ENCODE measurements around the gene VSIG10. TPM values are rescaled to one million over a fixed set of nuclear protein-coding genes. Genes with fewer than 3 reads are reported as not detected.
A peak's percentile ranks its signal among the peaks of the same experiment; 100 is the strongest.

The VSIG10 gene
- total RNA-seq, 2 experiments from 2014 or later, result 7.5 to 8.2 TPM

GRCh38 chr12:118036672-118037411, 67.0 kb downstream of the VSIG10 start:
- CTCF ChIA-PET, result no interaction called here
- peaks cover 8% of the 10 kb centered on the region for H3K4me1 Mint-ChIP-seq (ENCODE audit: low read depth)
- peaks cover 71% of the 10 kb centered on the region for H3K36me3 Mint-ChIP-seq (ENCODE audit: low read depth)

GRCh38 chr12:118035190-118036041, 68.4 kb downstream of the VSIG10 start:
- DNase-seq (no peak), ATAC-seq (no peak)
- Mint-ChIP-seq H3K4me3 (no peak overlapping the region), H3K36me3 (ENCODE audit: low read depth) (peaks cover 71% of the 10 kb centered on the region), H3K27ac (no peak overlapping the region), H3K9me3 (ENCODE audit: insufficient read depth) (no peaks in the 10 kb centered on the region), H3K4me1 (ENCODE audit: low read depth) (peaks cover 8% of the 10 kb centered on the region), H3K27me3 (ENCODE audit: low read depth) (no peaks in the 10 kb centered on the region)
- CTCF ChIA-PET, result interaction anchor here (0.6 to 1.8 kb wide), 4 partner anchors 12 to 161 kb away, joined by 3 to 7 read pairs (median 4); no protein-coding TSS in a partner anchor
- POLR2A ChIA-PET, result interaction anchor here (1.1 kb wide), 1 partner anchor 19 kb away, joined by 3 read pairs; no protein-coding TSS in a partner anchor

More at GRCh38 chr12:118036672-118037411, 67.0 kb downstream of the VSIG10 start:
- ATAC-seq (no peak), DNase-seq (no peak)
- H3K4me3 Mint-ChIP-seq, result no peak overlapping the region
- POLR2A ChIA-PET, result no interaction called here
- no peaks in the 10 kb centered on the region for H3K27me3 Mint-ChIP-seq (ENCODE audit: low read depth)
- no peak overlapping the region for H3K27ac Mint-ChIP-seq
- H3K9me3 Mint-ChIP-seq (ENCODE audit: insufficient read depth), result no peaks in the 10 kb centered on the region

GRCh38 chr12:118034429-118035189, 69.2 kb downstream of the VSIG10 start:
- Mint-ChIP-seq H3K36me3 (ENCODE audit: low read depth) (peaks cover 76% of the 10 kb centered on the region), H3K27ac (peak overlapping the region; percentile 37), H3K27me3 (ENCODE audit: low read depth) (no peaks in the 10 kb centered on the region), H3K4me1 (ENCODE audit: low read depth) (peaks cover 8% of the 10 kb centered on the region), H3K4me3 (no peak overlapping the region), H3K9me3 (ENCODE audit: insufficient read depth) (no peaks in the 10 kb centered on the region)
- DNase-seq, result no peak
- no peak for ATAC-seq
- CTCF ChIA-PET, result interaction anchor here (0.6 to 1.8 kb wide), 4 partner anchors 12 to 160 kb away, joined by 3 to 7 read pairs (median 4); no protein-coding TSS in a partner anchor
- POLR2A ChIA-PET, result interaction anchor here (1.1 kb wide), 1 partner anchor 18 kb away, joined by 3 read pairs; no protein-coding TSS in a partner anchor

GRCh38 chr12:118033902-118034301, 69.9 kb downstream of the VSIG10 start:
- Mint-ChIP-seq H3K27ac (peak overlapping the region; percentile 37), H3K4me3 (no peak overlapping the region), H3K4me1 (ENCODE audit: low read depth) (peaks cover 8% of the 10 kb centered on the region), H3K27me3 (ENCODE audit: low read depth) (no peaks in the 10 kb centered on the region), H3K36me3 (ENCODE audit: low read depth) (peaks cover 76% of the 10 kb centered on the region), H3K9me3 (ENCODE audit: insufficient read depth) (no peaks in the 10 kb centered on the region)
- CTCF ChIA-PET, result interaction anchor here (1.8 to 2.5 kb wide), 3 partner anchors 13 to 159 kb away, joined by 4 to 7 read pairs (median 7); no protein-coding TSS in a partner anchor
- DNase-seq (no peak), ATAC-seq (no peak)
- POLR2A ChIA-PET, result interaction anchor here (0.6 kb wide), 1 partner anchor 809 kb away, joined by 3 read pairs; no protein-coding TSS in a partner anchor

GRCh38 chr12:118033323-118033722, 70.5 kb downstream of the VSIG10 start:
- no peaks in the 10 kb centered on the region for H3K27me3 Mint-ChIP-seq (ENCODE audit: low read depth)
- H3K9me3 Mint-ChIP-seq (ENCODE audit: insufficient read depth), result no peaks in the 10 kb centered on the region
- H3K27ac Mint-ChIP-seq, result no peak overlapping the region
- DNase-seq (no peak), ATAC-seq (no peak)
- POLR2A ChIA-PET, result interaction anchor here (0.6 kb wide), 1 partner anchor 810 kb away, joined by 3 read pairs; no protein-coding TSS in a partner anchor
- H3K4me3 Mint-ChIP-seq, result no peak overlapping the region
- peaks cover 8% of the 10 kb centered on the region for H3K4me1 Mint-ChIP-seq (ENCODE audit: low read depth)
- H3K36me3 Mint-ChIP-seq (ENCODE audit: low read depth), result peaks cover 76% of the 10 kb centered on the region
- CTCF ChIA-PET, result interaction anchor here (0.7 to 2.5 kb wide), 4 partner anchors 24 to 162 kb away, joined by 3 to 7 read pairs (median 5); no protein-coding TSS in a partner anchor

- POLR2A ChIA-PET, result interaction anchor here (1.5 kb wide), 1 partner anchor 29 kb away, joined by 4 read pairs; the partner anchor contains the start of gene WSB2
- H3K36me3 Mint-ChIP-seq (ENCODE audit: low read depth), result peaks cover 76% of the 10 kb centered on the region
Measured at GRCh38 chr12:118032188-118032587, 71.6 kb downstream of the VSIG10 start.

DNA sequence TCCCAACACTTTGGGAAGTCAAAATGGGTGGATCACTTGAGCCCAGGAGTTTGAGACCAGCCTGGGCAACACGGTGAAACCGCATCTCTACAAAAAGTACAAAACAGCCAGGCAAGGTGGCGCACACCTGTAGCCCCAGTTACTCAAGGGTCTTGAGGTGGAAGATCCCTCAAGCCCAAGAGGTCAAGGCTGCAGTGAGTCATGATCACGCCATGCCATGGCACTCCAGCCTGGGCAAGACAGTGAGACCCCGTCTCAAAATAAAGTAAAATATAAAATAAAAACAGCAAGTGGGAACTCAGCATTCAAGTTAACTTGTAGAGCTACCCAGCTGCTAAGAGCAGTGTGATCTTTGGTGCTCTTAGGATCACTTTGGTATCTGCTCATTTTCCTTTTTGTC, 74.6 kb downstream of the VSIG10 start:
- H3K9me3 Mint-ChIP-seq (ENCODE audit: insufficient read depth), result no peaks in the 10 kb centered on the region
- POLR2A ChIA-PET, result no interaction called here
- peaks cover 4% of the 10 kb centered on the region for H3K4me1 Mint-ChIP-seq (ENCODE audit: low read depth)
- ATAC-seq (no peak), DNase-seq (no peak)
- CTCF ChIA-PET, result no interaction called here
- H3K27ac Mint-ChIP-seq, result no peak overlapping the region
- no peak overlapping the region for H3K4me3 Mint-ChIP-seq
- H3K27me3 Mint-ChIP-seq (ENCODE audit: low read depth), result no peaks in the 10 kb centered on the region
- H3K36me3 Mint-ChIP-seq (ENCODE audit: low read depth), result peaks cover 76% of the 10 kb centered on the region

More at GRCh38 chr12:118032188-118032587, 71.6 kb downstream of the VSIG10 start:
- CTCF ChIA-PET, result interaction anchor here (1.1 to 2.5 kb wide), 4 partner anchors 23 to 161 kb away, joined by 3 to 8 read pairs (median 5); no protein-coding TSS in a partner anchor
- Mint-ChIP-seq H3K4me3 (no peak overlapping the region), H3K27me3 (ENCODE audit: low read depth) (no peaks in the 10 kb centered on the region), H3K27ac (no peak overlapping the region), H3K4me1 (ENCODE audit: low read depth) (peaks cover 8% of the 10 kb centered on the region), H3K9me3 (ENCODE audit: insufficient read depth) (no peaks in the 10 kb centered on the region)
- no peak for DNase-seq
- no peak for ATAC-seq

- Mint-ChIP-seq H3K27me3 (ENCODE audit: low read depth) (no peaks in the 10 kb centered on the region), H3K4me3 (no peak overlapping the region), H3K36me3 (ENCODE audit: low read depth) (peaks cover 78% of the 10 kb centered on the region), H3K9me3 (ENCODE audit: insufficient read depth) (no peaks in the 10 kb centered on the region), H3K4me1 (ENCODE audit: low read depth) (peaks cover 1% of the 10 kb centered on the region), H3K27ac (no peak overlapping the region)
- ChIA-PET POLR2A (no interaction called here), CTCF (no interaction called here)
- ATAC-seq (no peak), DNase-seq (no peak)
Measured at GRCh38 chr12:118025168-118025567, 78.6 kb downstream of the VSIG10 start.

- ChIA-PET POLR2A (no interaction called here), CTCF (no interaction called here)
- Mint-ChIP-seq H3K36me3 (ENCODE audit: low read depth) (peaks cover 75% of the 10 kb centered on the region), H3K27me3 (ENCODE audit: low read depth) (no peaks in the 10 kb centered on the region), H3K9me3 (ENCODE audit: insufficient read depth) (no peaks in the 10 kb centered on the region), H3K4me1 (ENCODE audit: low read depth) (peaks cover 11% of the 10 kb centered on the region), H3K27ac (no peak overlapping the region), H3K4me3 (no peak overlapping the region)
- ATAC-seq (no peak), DNase-seq (no peak)
Measured at GRCh38 chr12:118023301-118023860, 80.4 kb downstream of the VSIG10 start.

- POLR2A ChIA-PET, result no interaction called here
- no peak overlapping the region for H3K27ac Mint-ChIP-seq
- DNase-seq (no peak), ATAC-seq (no peak)
- peaks cover 77% of the 10 kb centered on the region for H3K36me3 Mint-ChIP-seq (ENCODE audit: low read depth)
- no peak overlapping the region for H3K4me3 Mint-ChIP-seq
- H3K9me3 Mint-ChIP-seq (ENCODE audit: insufficient read depth), result no peaks in the 10 kb centered on the region
- CTCF ChIA-PET, result interaction anchor here (1.0 kb wide), 1 partner anchor 32 kb away, joined by 5 read pairs; no protein-coding TSS in a partner anchor
- peaks cover 17% of the 10 kb centered on the region for H3K4me1 Mint-ChIP-seq (ENCODE audit: low read depth)
- no peaks in the 10 kb centered on the region for H3K27me3 Mint-ChIP-seq (ENCODE audit: low read depth)
Measured at GRCh38 chr12:118022728-118023109, 81.1 kb downstream of the VSIG10 start.
